HCT116 (cell line): ENCODE data around the gene POPDC2. TPM values are rescaled to one million over a fixed set of nuclear protein-coding genes. Genes with fewer than 3 reads are reported as not detected.

Experiments
- ATAC-seq: fragments of 200-7000 bp; cut with Tn5 transposase; 2 replicates; pipeline ENCODE4 v1.9.1; 2020; ENCODE audit warnings: mild to moderate bottlenecking, moderate library complexity
- BruUV-seq: library from RNA; stranded (reverse); fragments of 400-500 nt; replicated peaks from 2 replicates; lab custom pipeline; 2021; lab: Mats Ljungman, UMichigan
- CTCF ChIA-PET: fragments of 300-600 bp; sonication (Branson Sonifier 250); formaldehyde crosslinking; loops from one replicate; lab custom pipeline; 2021; ENCODE audit warnings: antibody characterized with exemption; lab: Charles Lee
- POLR2A ChIA-PET: fragments of 300-600, 350-600 bp; sonication (Branson Sonifier 250); formaldehyde crosslinking; loops from one replicate; lab custom pipeline; 2021; ENCODE audit warnings: antibody characterized with exemption; lab: Charles Lee
- RAD21 ChIA-PET, 2 experiments: fragments of 300-600 bp; sonication (Branson Sonifier 250); formaldehyde crosslinking; loops; one replicate each; lab custom pipeline; 2023; ENCODE audit warnings: low total read pairs in 2 of 2; ENCODE audit not compliant: uncharacterized antibody in 2 of 2, unreplicated experiment in 2 of 2, low non-redundant PET in 1 of 2; lab: Charles Lee
- DNase-seq: peaks from one replicate; pipeline ENCODE4 v3.0.0-alpha.2; 2010; ENCODE audit warnings: low read depth, low spot score
- H2AFZ ChIP-seq: fragments of 200-600 bp; shearing (Covaris generic), sonication (generic); 2 replicates; pipeline ENCODE4 v1.6.1; 2017; ENCODE audit warnings: low read depth, mixed run types, mixed read lengths, antibody characterized with exemption, low read length; ENCODE audit not compliant: poor library complexity, severe bottlenecking
- H3K27ac ChIP-seq: 2 replicates; pipeline ENCODE4 v1.5.1; 2012; ENCODE audit warnings: low read depth, low read length
- H3K27me3 ChIP-seq: fragments of 200-600 bp; sonication (generic); 2 replicates; pipeline ENCODE4 v1.6.1; 2016; ENCODE audit warnings: mixed run types, low read length, mixed read lengths; ENCODE audit not compliant: insufficient read depth
- H3K36me3 ChIP-seq, 2 experiments: fragments of 200-500 bp in 1 of 2; fragments of 200-600 bp in 1 of 2; sonication (Bioruptor generic) in 1 of 2; sonication (generic) in 1 of 2; 2 replicates each; pipeline versions ENCODE4 v1.5.1 to v1.6.1; 2014 to 2016; ENCODE audit warnings: low read length in 2 of 2, inconsistent platforms in 1 of 2, mixed read lengths in 1 of 2, mixed run types in 1 of 2; ENCODE audit not compliant: insufficient read depth in 2 of 2, control insufficient read depth in 1 of 2
- H3K4me1 ChIP-seq, 2 experiments: fragments of 200-600 bp in 1 of 2; sonication (generic) in 1 of 2; 2 replicates each; pipeline versions ENCODE4 v1.5.1 to v1.6.1; 2012 to 2017; ENCODE audit warnings: low read length in 2 of 2, inconsistent platforms in 1 of 2, mild to moderate bottlenecking in 1 of 2, mixed read lengths in 1 of 2, mixed run types in 1 of 2, moderate library complexity in 1 of 2; ENCODE audit not compliant: insufficient read depth in 2 of 2, control insufficient read depth in 1 of 2
- H3K4me2 ChIP-seq: fragments of 200-600 bp; sonication (generic); 2 replicates; pipeline ENCODE4 v1.6.1; 2017; ENCODE audit warnings: mixed run types, low read length, mixed read lengths
- H3K4me3 ChIP-seq, 2 experiments: fragments of 200-600 bp in 1 of 2; sonication (generic) in 1 of 2; replicated peaks in 1 of 2; 2 replicates each; pipeline ENCODE4 v1.5.1; 2011 to 2016; ENCODE audit warnings: low read length in 2 of 2, control low read depth in 1 of 2, low read depth in 1 of 2, mild to moderate bottlenecking in 1 of 2, mixed read lengths in 1 of 2, mixed run types in 1 of 2
- H3K79me2 ChIP-seq: fragments of 200-600 bp; sonication (generic); 2 replicates; pipeline ENCODE4 v1.6.1; 2017; ENCODE audit warnings: mild to moderate bottlenecking, mixed run types, low read length, moderate library complexity, mixed read lengths; ENCODE audit not compliant: insufficient read depth
- H3K9ac ChIP-seq: fragments of 200-600 bp; sonication (generic); 2 replicates; pipeline ENCODE4 v1.6.1; 2016; ENCODE audit warnings: low read length, mixed read lengths
- H3K9me2 ChIP-seq: fragments of 200-600 bp; sonication (generic), shearing (Covaris generic); 2 replicates; pipeline ENCODE4 v1.6.1; 2017; ENCODE audit warnings: mixed run types, mild to moderate bottlenecking, moderate library complexity; ENCODE audit not compliant: insufficient read depth
- H3K9me3 ChIP-seq, 2 experiments: fragments of 200-500 bp in 1 of 2; fragments of 200-600 bp in 1 of 2; sonication (Bioruptor generic) in 1 of 2; sonication (generic) in 1 of 2; 2 replicates each; pipeline ENCODE4 v1.6.1; 2014 to 2017; ENCODE audit warnings: low read length in 2 of 2, mixed read lengths in 2 of 2, inconsistent platforms in 1 of 2, low read depth in 1 of 2, mild to moderate bottlenecking in 1 of 2, mixed run types in 1 of 2, moderate library complexity in 1 of 2; ENCODE audit not compliant: control insufficient read depth in 1 of 2, insufficient read depth in 1 of 2
- H4K20me1 ChIP-seq: fragments of 200-600 bp; sonication (generic), shearing (Covaris generic); 2 replicates; pipeline ENCODE4 v1.6.1; 2017; ENCODE audit warnings: mixed run types, mild to moderate bottlenecking, moderate library complexity; ENCODE audit not compliant: insufficient read depth
- ATF3 ChIP-seq: IDR thresholded peaks from 2 replicates; pipeline ENCODE4 v1.6.1; 2012
- CEBPB ChIP-seq: IDR thresholded peaks from 2 replicates; pipeline ENCODE4 v1.6.1; 2012; ENCODE audit warnings: low read depth
- CTCF ChIP-seq, 3 experiments: fragments of 200-600 bp in 1 of 3; sonication (generic) in 1 of 3; IDR thresholded peaks in 2 of 3; conservative IDR thresholded peaks in 1 of 3; 2 replicates each; pipeline ENCODE4 v1.5.1; 2012 to 2017; ENCODE audit warnings: low read depth in 2 of 3, low read length in 2 of 3, antibody characterized with exemption in 1 of 3, borderline replicate concordance in 1 of 3, control low read depth in 1 of 3, mild to moderate bottlenecking in 1 of 3, mixed read lengths in 1 of 3, mixed run types in 1 of 3, moderate library complexity in 1 of 3; ENCODE audit not compliant: insufficient read depth in 1 of 3
- EGR1 ChIP-seq: IDR thresholded peaks from 2 replicates; pipeline ENCODE4 v1.6.1; 2012; ENCODE audit warnings: low read depth
- ELF1 ChIP-seq: IDR thresholded peaks from 2 replicates; pipeline ENCODE4 v1.6.1; 2012; ENCODE audit warnings: low read depth, borderline replicate concordance
- EZH2 ChIP-seq: fragments of 200-600 bp; sonication (generic); IDR thresholded peaks from 2 replicates; pipeline ENCODE4 v1.6.1; 2017; ENCODE audit warnings: antibody characterized with exemption, mixed run types
- EZH2phosphoT487 ChIP-seq: fragments of 200-600 bp; IDR thresholded peaks from 2 replicates; pipeline ENCODE4 v1.6.1; 2018; ENCODE audit warnings: antibody characterized with exemption, borderline replicate concordance
- FOSL1 ChIP-seq: IDR thresholded peaks from 2 replicates; pipeline ENCODE4 v1.6.1; 2012; ENCODE audit warnings: low read depth
- POLR2AphosphoS5 ChIP-seq: IDR thresholded peaks from 2 replicates; pipeline ENCODE4 v1.6.1; 2011; ENCODE audit warnings: mild to moderate bottlenecking, low read depth, low read length, moderate library complexity
- RAD21 ChIP-seq: IDR thresholded peaks from 2 replicates; pipeline ENCODE4 v1.6.1; 2012; ENCODE audit warnings: low read depth, mild to moderate bottlenecking
- SP1 ChIP-seq: IDR thresholded peaks from 2 replicates; pipeline ENCODE4 v1.6.1; 2012; ENCODE audit warnings: low read depth
- SRF ChIP-seq: IDR thresholded peaks from 2 replicates; pipeline ENCODE4 v1.6.1; 2012; ENCODE audit warnings: low read depth
- TCF7L2 ChIP-seq: IDR thresholded peaks from 2 replicates; pipeline ENCODE4 v1.7.0; 2011; ENCODE audit warnings: borderline replicate concordance, inconsistent platforms; ENCODE audit not compliant: insufficient read depth, insufficient read length; ENCODE audit errors: extremely low read depth
- YY1 ChIP-seq: IDR thresholded peaks from 2 replicates; pipeline ENCODE4 v1.6.1; 2011; ENCODE audit warnings: low read length, low read depth, moderate library complexity, mild to moderate bottlenecking; ENCODE audit not compliant: insufficient replicate concordance; ENCODE audit errors: extremely low read depth
- ZFX ChIP-seq: fragments of 450-650 bp; IDR thresholded peaks from 2 replicates; pipeline ENCODE4 v1.6.1; 2017
- ZNF274 ChIP-seq: fragments of 200-500 bp; sonication (Bioruptor generic); IDR thresholded peaks from 2 replicates; pipeline ENCODE4 v1.6.1; 2014; ENCODE audit warnings: mild to moderate bottlenecking, low read depth, low read length, inconsistent platforms
- intact Hi-C: fragments of 100-400 bp; cut with micrococcal nuclease; formaldehyde crosslinking; loops from 2 replicates; pipeline ENCODE4 v1.10.0; 2022
- total RNA-seq: library from RNA; stranded (reverse); gene quantifications from one replicate; pipeline ENCODE4 v1.2.1, GENCODE V29; 2021; ENCODE audit not compliant: unreplicated experiment
- TF ChIP-seq, protein P1 (sequence below): IDR thresholded peaks from 2 replicates; pipeline ENCODE4 v1.6.1; 2012; ENCODE audit warnings: low read depth

The POPDC2 gene
- total RNA-seq, 1 experiment from 2014 or later, result 1.6 TPM

DNA sequence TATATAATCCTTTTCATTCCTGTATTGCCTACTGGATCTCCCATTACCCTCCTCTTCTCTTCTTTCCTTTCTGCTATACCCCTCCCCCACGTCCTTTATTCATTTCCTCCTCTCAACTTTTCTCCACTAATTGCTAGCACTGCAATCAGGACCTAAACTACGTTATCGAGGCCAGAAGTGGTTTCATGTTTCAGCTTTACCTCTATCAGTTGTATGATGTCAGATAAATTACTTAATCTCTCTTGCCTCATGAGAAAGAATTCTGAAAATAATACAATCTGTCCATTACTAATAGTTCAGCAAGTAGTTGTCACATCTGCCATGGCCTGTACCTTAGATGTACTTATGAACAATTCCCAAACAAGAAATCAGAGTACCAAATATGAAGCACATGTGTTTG is 10.6 kb downstream of the POPDC2 start:
- H4K20me1 ChIP-seq, result no peaks in the 10 kb centered on the region
- intact Hi-C loops, result no loop called here
- DNase-seq (no peak), ATAC-seq (no peak)
- no peak overlapping the region for H2AFZ ChIP-seq
- RAD21 ChIA-PET, result no interaction called here
- H3K4me2 ChIP-seq, result no peak overlapping the region
- TF ChIP-seq ZFX (no peak), EZH2 (no peak), YY1 (no peak), ELF1 (no peak), SP1 (no peak), SRF (no peak), EZH2phosphoT487 (no peak), ZNF274 (no peak), CEBPB (no peak), CTCF (IDR thresholded peaks at IDR 0.05 in 2 of 3, conservative IDR thresholded peaks at IDR 0.05 in 1 of 3; ENCODE audit: borderline replicate concordance in 1 of 3, insufficient read depth in 1 of 3, low read depth in 2 of 3, low read length in 2 of 3) (no peak), ATF3 (no peak), RAD21 (no peak), TCF7L2 (no peak), FOSL1 (no peak), EGR1 (no peak), POLR2AphosphoS5 (no peak)
- TF ChIP-seq, protein P1, sequence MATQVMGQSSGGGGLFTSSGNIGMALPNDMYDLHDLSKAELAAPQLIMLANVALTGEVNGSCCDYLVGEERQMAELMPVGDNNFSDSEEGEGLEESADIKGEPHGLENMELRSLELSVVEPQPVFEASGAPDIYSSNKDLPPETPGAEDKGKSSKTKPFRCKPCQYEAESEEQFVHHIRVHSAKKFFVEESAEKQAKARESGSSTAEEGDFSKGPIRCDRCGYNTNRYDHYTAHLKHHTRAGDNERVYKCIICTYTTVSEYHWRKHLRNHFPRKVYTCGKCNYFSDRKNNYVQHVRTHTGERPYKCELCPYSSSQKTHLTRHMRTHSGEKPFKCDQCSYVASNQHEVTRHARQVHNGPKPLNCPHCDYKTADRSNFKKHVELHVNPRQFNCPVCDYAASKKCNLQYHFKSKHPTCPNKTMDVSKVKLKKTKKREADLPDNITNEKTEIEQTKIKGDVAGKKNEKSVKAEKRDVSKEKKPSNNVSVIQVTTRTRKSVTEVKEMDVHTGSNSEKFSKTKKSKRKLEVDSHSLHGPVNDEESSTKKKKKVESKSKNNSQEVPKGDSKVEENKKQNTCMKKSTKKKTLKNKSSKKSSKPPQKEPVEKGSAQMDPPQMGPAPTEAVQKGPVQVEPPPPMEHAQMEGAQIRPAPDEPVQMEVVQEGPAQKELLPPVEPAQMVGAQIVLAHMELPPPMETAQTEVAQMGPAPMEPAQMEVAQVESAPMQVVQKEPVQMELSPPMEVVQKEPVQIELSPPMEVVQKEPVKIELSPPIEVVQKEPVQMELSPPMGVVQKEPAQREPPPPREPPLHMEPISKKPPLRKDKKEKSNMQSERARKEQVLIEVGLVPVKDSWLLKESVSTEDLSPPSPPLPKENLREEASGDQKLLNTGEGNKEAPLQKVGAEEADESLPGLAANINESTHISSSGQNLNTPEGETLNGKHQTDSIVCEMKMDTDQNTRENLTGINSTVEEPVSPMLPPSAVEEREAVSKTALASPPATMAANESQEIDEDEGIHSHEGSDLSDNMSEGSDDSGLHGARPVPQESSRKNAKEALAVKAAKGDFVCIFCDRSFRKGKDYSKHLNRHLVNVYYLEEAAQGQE, result no peak
- no peaks in the 10 kb centered on the region for H3K9me2 ChIP-seq
- H3K27ac ChIP-seq, result no peak overlapping the region
- CTCF ChIA-PET, result interaction anchor here (1.2 kb wide), 1 partner anchor 13 kb away, joined by 4 read pairs; no protein-coding TSS in a partner anchor
- POLR2A ChIA-PET, result no interaction called here
- no TSS peak for BruUV-seq
- no peak overlapping the region for H3K4me3 ChIP-seq
- H3K36me3 ChIP-seq, result no peaks in the 10 kb centered on the region
- no peaks in the 10 kb centered on the region for H3K27me3 ChIP-seq
- H3K9me3 ChIP-seq, result no peaks in the 10 kb centered on the region
- no peak overlapping the region for H3K9ac ChIP-seq
- H3K4me1 ChIP-seq, result no peaks in the 10 kb centered on the region
- no peaks in the 10 kb centered on the region for H3K79me2 ChIP-seq
